WTC11 (cell line): ENCODE measurements around the gene CLCF1. TPM values are rescaled to one million over a fixed set of nuclear protein-coding genes. Genes with fewer than 3 reads are reported as not detected.
A peak's percentile ranks its signal among the peaks of the same experiment; 100 is the strongest.

ENCODE experiments used
- ATAC-seq: fragments of 200-7000 bp; cut with Tn5 transposase; 2 replicates; pipeline ENCODE4 v1.10.0; 2021; ENCODE audit warnings: mild to moderate bottlenecking, moderate library complexity
- CTCF ChIA-PET: fragments of 300-600 bp; sonication (Branson Sonifier 250); formaldehyde crosslinking; loops from one replicate; lab custom pipeline; 2021; ENCODE audit warnings: antibody characterized with exemption; lab: Charles Lee
- POLR2A ChIA-PET: fragments of 350-600 bp; sonication (Branson Sonifier 250); formaldehyde crosslinking; loops from one replicate; lab custom pipeline; 2021; ENCODE audit warnings: antibody characterized with exemption; lab: Charles Lee
- DNase-seq: peaks from one replicate; pipeline ENCODE4 v3.0.0; 2021; ENCODE audit warnings: low spot score
- H3K27ac Mint-ChIP-seq: 2 replicates; pipeline ENCODE4 v1.8.0; 2021; ENCODE audit warnings: mixed read lengths
- H3K27me3 Mint-ChIP-seq: 2 replicates; pipeline ENCODE4 v1.8.0; 2021; ENCODE audit warnings: low read depth, mild to moderate bottlenecking, moderate library complexity, mixed read lengths
- H3K36me3 Mint-ChIP-seq: 2 replicates; pipeline ENCODE4 v1.8.0; 2021; ENCODE audit warnings: mixed read lengths
- H3K4me1 Mint-ChIP-seq: 2 replicates; pipeline ENCODE4 v1.8.0; 2022; ENCODE audit warnings: mixed read lengths
- H3K4me3 Mint-ChIP-seq: 2 replicates; pipeline ENCODE4 v1.8.0; 2021; ENCODE audit warnings: mild to moderate bottlenecking, moderate library complexity, mixed read lengths
- H3K9me3 Mint-ChIP-seq: 2 replicates; pipeline ENCODE4 v1.8.0; 2021; ENCODE audit warnings: mixed read lengths
- ATF1 ChIP-seq: sonication (generic); formaldehyde crosslinking; IDR thresholded peaks from 2 replicates; pipeline ENCODE4 v1.8.1; 2023; ENCODE audit warnings: mild to moderate bottlenecking, moderate library complexity, missing genetic modification reagents
- CDX4 ChIP-seq: fragments of 250-450 bp; sonication (Bioruptor Pico); IDR thresholded peaks from 2 replicates; pipeline ENCODE4 v1.9.0; 2021; ENCODE audit warnings: moderate library complexity, mild to moderate bottlenecking, inconsistent platforms, borderline replicate concordance
- CTCF ChIP-seq: fragments of 200-600 bp; IDR thresholded peaks from 2 replicates; pipeline ENCODE4 v1.8.0; 2022; ENCODE audit warnings: antibody characterized with exemption
- FOXP4 ChIP-seq: sonication (generic); formaldehyde crosslinking; IDR thresholded peaks from 2 replicates; pipeline ENCODE4 v1.8.0; 2022; ENCODE audit warnings: mild to moderate bottlenecking, missing genetic modification reagents
- NR1H2 ChIP-seq: sonication (generic); formaldehyde crosslinking; IDR thresholded peaks from 2 replicates; pipeline ENCODE4 v1.9.0; 2021; ENCODE audit warnings: mild to moderate bottlenecking, moderate library complexity, missing genetic modification reagents
- PRDM15 ChIP-seq: sonication (generic); formaldehyde crosslinking; IDR thresholded peaks from 2 replicates; pipeline ENCODE4 v1.8.0; 2022; ENCODE audit warnings: missing genetic modification reagents
- PRRX2 ChIP-seq: fragments of 250-450 bp; sonication (Bioruptor Pico); IDR thresholded peaks from 2 replicates; pipeline ENCODE4 v1.8.0; 2021; ENCODE audit warnings: mild to moderate bottlenecking
- RORB ChIP-seq: fragments of 250-450 bp; sonication (Bioruptor Pico); IDR thresholded peaks from 2 replicates; pipeline ENCODE4 v1.9.0; 2021; ENCODE audit warnings: mild to moderate bottlenecking
- SMAD4 ChIP-seq: sonication (generic); formaldehyde crosslinking; IDR thresholded peaks from 2 replicates; pipeline ENCODE4 v1.8.0; 2022; ENCODE audit warnings: mild to moderate bottlenecking, missing genetic modification reagents
- TCF7 ChIP-seq: sonication (generic); formaldehyde crosslinking; IDR thresholded peaks from 2 replicates; pipeline ENCODE4 v1.8.0; 2022; ENCODE audit warnings: mild to moderate bottlenecking, low read depth, missing genetic modification reagents, moderate library complexity
- TEAD4 ChIP-seq: sonication (generic); formaldehyde crosslinking; IDR thresholded peaks from 2 replicates; pipeline ENCODE4 v1.8.0; 2022; ENCODE audit warnings: mild to moderate bottlenecking, missing genetic modification reagents
- ZBTB21 ChIP-seq: sonication (generic); formaldehyde crosslinking; IDR thresholded peaks from 2 replicates; pipeline ENCODE4 v1.8.1; 2023; ENCODE audit warnings: mild to moderate bottlenecking, missing genetic modification reagents, borderline replicate concordance
- ZNF423 ChIP-seq: fragments of 250-450 bp; sonication (Bioruptor Pico); IDR thresholded peaks from 2 replicates; pipeline ENCODE4 v2.1.2; 2022; ENCODE audit warnings: mild to moderate bottlenecking, moderate library complexity
- ZNF425 ChIP-seq: fragments of 250-450 bp; sonication (Bioruptor Pico); conservative IDR thresholded peaks from 2 replicates; pipeline ENCODE4 v1.9.0; 2021; ENCODE audit warnings: mild to moderate bottlenecking
- total RNA-seq: library from RNA; stranded (reverse); gene quantifications from 3 replicates; pipeline ENCODE4 v1.2.3, GENCODE V29; 2021
- TF ChIP-seq, protein P1 (sequence below): sonication (generic); formaldehyde crosslinking; IDR thresholded peaks from 2 replicates; pipeline ENCODE4 v1.8.0; 2022; ENCODE audit warnings: mild to moderate bottlenecking, missing genetic modification reagents
- TF ChIP-seq, protein P2 (sequence below): sonication (generic); formaldehyde crosslinking; IDR thresholded peaks from 2 replicates; pipeline ENCODE4 v1.8.0; 2023; ENCODE audit warnings: missing genetic modification reagents, mild to moderate bottlenecking, borderline replicate concordance
- TF ChIP-seq, protein P3 (sequence below): sonication (generic); formaldehyde crosslinking; conservative IDR thresholded peaks from 2 replicates; pipeline ENCODE4 v1.8.1; 2023; ENCODE audit warnings: mild to moderate bottlenecking, low read depth, missing genetic modification reagents, moderate library complexity

CLCF1 gene
- total RNA-seq, 1 experiment from 2014 or later: 0.92 TPM

- Mint-ChIP-seq H3K9me3 (no peaks in the 10 kb centered on the region), H3K27me3 (no peaks in the 10 kb centered on the region), H3K36me3 (peaks cover 22% of the 10 kb centered on the region), H3K27ac (peak overlapping the region; percentile 72), H3K4me1 (peaks cover 39% of the 10 kb centered on the region), H3K4me3 (0 out of 2 replicates have a peak overlapping the region, but pooled peaks have one; percentile 22)
- no peak for DNase-seq
- ATAC-seq: no peak
- POLR2A ChIA-PET: interaction anchor here (1.8 kb wide), 1 partner anchor 39 kb away, joined by 7 read pairs; the partner anchor contains the start of gene PTPRCAP
- CTCF ChIA-PET: no interaction called here
- no peak for TF ChIP-seq ZNF423
- TF ChIP-seq ATF1 (CRISPR knock-in tag): no peak
- TF ChIP-seq CTCF: no peak
- TF ChIP-seq RORB: no peak
- no peak for TF ChIP-seq PRRX2 (CRISPR knock-in tag)
- no peak for TF ChIP-seq PRDM15 (CRISPR knock-in tag)
- TF ChIP-seq CDX4: no peak
- TF ChIP-seq, protein P1, sequence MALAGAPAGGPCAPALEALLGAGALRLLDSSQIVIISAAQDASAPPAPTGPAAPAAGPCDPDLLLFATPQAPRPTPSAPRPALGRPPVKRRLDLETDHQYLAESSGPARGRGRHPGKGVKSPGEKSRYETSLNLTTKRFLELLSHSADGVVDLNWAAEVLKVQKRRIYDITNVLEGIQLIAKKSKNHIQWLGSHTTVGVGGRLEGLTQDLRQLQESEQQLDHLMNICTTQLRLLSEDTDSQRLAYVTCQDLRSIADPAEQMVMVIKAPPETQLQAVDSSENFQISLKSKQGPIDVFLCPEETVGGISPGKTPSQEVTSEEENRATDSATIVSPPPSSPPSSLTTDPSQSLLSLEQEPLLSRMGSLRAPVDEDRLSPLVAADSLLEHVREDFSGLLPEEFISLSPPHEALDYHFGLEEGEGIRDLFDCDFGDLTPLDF (CRISPR knock-in tag): no peak
- TF ChIP-seq, protein P2, sequence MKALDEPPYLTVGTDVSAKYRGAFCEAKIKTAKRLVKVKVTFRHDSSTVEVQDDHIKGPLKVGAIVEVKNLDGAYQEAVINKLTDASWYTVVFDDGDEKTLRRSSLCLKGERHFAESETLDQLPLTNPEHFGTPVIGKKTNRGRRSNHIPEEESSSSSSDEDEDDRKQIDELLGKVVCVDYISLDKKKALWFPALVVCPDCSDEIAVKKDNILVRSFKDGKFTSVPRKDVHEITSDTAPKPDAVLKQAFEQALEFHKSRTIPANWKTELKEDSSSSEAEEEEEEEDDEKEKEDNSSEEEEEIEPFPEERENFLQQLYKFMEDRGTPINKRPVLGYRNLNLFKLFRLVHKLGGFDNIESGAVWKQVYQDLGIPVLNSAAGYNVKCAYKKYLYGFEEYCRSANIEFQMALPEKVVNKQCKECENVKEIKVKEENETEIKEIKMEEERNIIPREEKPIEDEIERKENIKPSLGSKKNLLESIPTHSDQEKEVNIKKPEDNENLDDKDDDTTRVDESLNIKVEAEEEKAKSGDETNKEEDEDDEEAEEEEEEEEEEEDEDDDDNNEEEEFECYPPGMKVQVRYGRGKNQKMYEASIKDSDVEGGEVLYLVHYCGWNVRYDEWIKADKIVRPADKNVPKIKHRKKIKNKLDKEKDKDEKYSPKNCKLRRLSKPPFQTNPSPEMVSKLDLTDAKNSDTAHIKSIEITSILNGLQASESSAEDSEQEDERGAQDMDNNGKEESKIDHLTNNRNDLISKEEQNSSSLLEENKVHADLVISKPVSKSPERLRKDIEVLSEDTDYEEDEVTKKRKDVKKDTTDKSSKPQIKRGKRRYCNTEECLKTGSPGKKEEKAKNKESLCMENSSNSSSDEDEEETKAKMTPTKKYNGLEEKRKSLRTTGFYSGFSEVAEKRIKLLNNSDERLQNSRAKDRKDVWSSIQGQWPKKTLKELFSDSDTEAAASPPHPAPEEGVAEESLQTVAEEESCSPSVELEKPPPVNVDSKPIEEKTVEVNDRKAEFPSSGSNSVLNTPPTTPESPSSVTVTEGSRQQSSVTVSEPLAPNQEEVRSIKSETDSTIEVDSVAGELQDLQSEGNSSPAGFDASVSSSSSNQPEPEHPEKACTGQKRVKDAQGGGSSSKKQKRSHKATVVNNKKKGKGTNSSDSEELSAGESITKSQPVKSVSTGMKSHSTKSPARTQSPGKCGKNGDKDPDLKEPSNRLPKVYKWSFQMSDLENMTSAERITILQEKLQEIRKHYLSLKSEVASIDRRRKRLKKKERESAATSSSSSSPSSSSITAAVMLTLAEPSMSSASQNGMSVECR (CRISPR knock-in tag): no peak
- no peak for TF ChIP-seq TCF7
- no peak for TF ChIP-seq ZNF425 (CRISPR knock-in tag)
- no peak for TF ChIP-seq NR1H2 (CRISPR knock-in tag)
- no peak for TF ChIP-seq FOXP4 (CRISPR knock-in tag)
- TF ChIP-seq TEAD4 (CRISPR knock-in tag): no peak
- TF ChIP-seq SMAD4 (CRISPR knock-in tag): no peak
- TF ChIP-seq, protein P3, sequence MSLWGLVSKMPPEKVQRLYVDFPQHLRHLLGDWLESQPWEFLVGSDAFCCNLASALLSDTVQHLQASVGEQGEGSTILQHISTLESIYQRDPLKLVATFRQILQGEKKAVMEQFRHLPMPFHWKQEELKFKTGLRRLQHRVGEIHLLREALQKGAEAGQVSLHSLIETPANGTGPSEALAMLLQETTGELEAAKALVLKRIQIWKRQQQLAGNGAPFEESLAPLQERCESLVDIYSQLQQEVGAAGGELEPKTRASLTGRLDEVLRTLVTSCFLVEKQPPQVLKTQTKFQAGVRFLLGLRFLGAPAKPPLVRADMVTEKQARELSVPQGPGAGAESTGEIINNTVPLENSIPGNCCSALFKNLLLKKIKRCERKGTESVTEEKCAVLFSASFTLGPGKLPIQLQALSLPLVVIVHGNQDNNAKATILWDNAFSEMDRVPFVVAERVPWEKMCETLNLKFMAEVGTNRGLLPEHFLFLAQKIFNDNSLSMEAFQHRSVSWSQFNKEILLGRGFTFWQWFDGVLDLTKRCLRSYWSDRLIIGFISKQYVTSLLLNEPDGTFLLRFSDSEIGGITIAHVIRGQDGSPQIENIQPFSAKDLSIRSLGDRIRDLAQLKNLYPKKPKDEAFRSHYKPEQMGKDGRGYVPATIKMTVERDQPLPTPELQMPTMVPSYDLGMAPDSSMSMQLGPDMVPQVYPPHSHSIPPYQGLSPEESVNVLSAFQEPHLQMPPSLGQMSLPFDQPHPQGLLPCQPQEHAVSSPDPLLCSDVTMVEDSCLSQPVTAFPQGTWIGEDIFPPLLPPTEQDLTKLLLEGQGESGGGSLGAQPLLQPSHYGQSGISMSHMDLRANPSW (CRISPR knock-in tag): no peak
- TF ChIP-seq ZBTB21 (CRISPR knock-in tag): no peak
These were observed 24.7 kb upstream of the CLCF1 start for GRCh38 chr11:67397986-67398660.
